GM21447 (cell line): ENCODE measurements around the gene R3HDML.
A peak's percentile ranks its signal among the peaks of the same experiment; 100 is the strongest.
"Not testable (repeated sequence)": the region's sequence is repeated elsewhere in the genome, so short reads cannot be mapped to it uniquely, and the experiment has no call there.

Source experiments
- ATAC-seq: cut with Tn5 transposase; IDR thresholded peaks from one replicate; pipeline ENCODE4 v1.9.1; 2021; ENCODE audit not compliant: unreplicated experiment

The R3HDML gene, protein sequence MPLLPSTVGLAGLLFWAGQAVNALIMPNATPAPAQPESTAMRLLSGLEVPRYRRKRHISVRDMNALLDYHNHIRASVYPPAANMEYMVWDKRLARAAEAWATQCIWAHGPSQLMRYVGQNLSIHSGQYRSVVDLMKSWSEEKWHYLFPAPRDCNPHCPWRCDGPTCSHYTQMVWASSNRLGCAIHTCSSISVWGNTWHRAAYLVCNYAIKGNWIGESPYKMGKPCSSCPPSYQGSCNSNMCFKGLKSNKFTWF

GRCh38 chr20:44336725-44337380 is at the start of gene R3HDML:
R3HDML (plus strand) TSS chr20:44337043; CDS start chr20:44337158, 115 bp downstream.
- no peak for ATAC-seq

GRCh38 chr20:44287272-44288097 is 49.4 kb upstream of the R3HDML start:
- no peak for ATAC-seq

- no peak for ATAC-seq
Measured at GRCh38 chr20:44288252-44288651, 48.6 kb upstream of the R3HDML start.

- ATAC-seq = no peak
Measured at GRCh38 chr20:44291754-44292153, 45.1 kb upstream of the R3HDML start.

GRCh38 chr20:44296011-44296410 is 40.8 kb upstream of the R3HDML start:
- no peak for ATAC-seq

DNA sequence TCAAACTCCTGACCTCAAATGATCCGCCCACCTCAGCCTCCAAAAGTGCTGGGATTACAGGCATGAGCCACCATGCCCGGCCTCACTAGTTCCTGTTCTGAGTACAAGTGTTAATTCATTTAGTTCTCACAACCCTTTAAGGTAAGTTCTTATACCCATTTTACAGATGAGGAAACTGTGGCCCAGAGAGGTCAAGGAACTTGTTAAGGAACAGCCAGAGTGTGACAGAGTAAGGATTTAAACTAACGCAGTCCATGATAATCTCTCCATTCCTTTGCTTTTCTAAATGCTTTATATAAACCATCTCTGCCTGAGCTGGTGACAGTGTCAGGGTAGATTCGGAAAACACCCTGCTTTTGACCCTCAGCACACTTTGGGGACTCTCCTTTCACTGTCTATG is 39.1 kb upstream of the R3HDML start:
- no peak for ATAC-seq

DNA sequence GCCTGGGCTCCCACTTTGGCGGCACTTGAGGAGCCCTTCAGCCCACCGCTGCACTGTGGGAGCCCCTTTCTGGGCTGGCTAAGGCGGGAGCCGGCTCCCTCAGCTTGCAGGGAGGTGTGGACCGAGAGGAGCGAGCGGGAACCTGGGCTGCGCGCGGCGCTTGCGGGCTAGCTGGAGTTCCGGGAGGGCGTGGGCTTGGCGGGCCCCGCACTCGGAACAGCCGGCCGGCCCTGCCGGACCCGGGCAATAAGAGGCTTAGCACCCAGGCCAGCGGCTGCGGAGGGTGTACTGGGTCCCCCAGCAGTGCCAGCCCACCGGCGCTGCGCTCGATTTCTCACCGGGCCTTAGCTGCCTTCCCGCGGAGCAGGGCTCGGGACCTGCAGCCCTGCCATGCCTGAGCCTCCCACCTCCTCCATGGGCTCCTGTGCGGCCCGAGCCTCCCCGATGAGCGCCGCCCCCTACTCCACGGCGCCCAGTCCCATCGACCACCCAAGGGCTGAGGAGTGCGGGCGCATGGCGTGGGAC is 37.8 kb upstream of the R3HDML start:
- ATAC-seq = not testable (repeated sequence)

DNA sequence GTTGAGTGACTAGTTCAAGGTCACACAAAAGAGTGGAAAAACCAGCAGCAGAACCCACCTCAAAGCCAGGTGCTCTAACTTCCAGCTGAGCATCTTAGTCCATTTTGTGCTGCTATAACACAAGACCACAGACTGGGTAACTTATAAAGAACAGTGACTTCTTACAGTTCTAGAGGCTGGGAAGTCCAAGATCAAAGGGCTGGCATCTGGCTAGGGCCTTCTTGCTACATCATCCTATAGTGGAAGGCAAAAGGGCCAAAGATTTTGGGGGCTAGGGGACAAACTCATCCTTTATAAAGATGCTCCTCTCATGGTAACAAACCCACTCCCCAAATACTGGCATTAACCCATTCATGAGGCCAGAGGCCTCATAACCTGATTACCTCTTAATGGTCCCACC is 35.6 kb upstream of the R3HDML start:
- ATAC-seq = no peak

- ATAC-seq = no peak
Measured at GRCh38 chr20:44302026-44302669, 34.7 kb upstream of the R3HDML start.

DNA sequence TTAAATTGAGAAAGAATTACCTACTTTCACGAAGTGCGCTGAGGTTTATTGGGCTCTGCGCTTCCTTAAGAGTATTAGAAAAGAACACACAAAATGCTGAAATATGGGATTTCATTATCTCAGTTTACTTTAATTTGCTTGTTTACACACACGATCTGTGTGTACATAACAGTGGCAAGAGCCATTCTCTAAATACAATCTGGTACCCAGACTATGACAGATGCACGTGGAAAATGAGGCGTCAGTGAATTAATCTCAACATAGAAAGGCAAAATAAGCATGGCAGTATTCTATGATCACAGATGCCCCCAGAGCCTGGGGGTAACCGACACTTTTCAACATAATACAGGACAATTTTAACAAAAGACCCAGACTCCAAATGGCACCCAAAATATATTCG is 34.1 kb upstream of the R3HDML start:
- ATAC-seq = no peak

DNA sequence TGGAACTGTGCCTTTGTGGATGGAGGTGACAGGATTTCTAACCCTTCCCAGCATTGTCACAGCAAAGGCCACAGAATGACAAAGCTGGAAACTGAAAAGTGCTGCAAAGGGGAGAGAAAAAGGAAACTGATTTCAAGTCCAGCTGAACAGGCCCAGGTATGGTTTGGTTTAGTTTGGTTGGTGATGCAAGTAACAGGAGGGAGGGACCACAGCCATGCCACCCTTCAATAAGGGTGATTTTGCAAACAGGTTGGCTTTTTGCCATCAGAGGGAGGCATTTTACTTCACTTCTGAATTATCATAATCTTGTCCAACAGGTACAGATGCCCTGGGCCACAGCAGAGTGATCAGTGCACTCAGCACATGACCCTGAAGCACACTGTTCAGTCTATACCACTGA is 32.5 kb upstream of the R3HDML start:
- no peak for ATAC-seq

DNA sequence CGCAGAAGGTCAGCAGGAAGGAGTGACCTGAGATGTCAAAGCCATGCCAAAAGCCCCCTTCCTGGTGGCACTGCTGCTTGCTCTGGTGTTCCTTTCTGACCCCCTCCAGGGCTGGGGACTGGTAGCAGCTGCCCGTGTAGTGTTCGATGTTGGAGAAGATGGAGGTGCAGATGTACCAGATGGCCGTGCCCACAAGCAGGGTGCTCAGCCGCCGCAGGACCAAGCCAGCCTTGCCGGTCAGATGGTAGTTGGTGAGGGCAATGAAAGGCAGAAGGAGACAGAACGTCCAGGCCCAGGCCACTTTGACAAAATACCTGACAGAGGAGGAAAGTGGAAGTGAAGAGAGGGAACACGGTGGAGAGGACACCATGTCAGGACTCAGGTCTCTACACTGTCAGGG is 29.9 kb upstream of the R3HDML start:
- ATAC-seq = no peak

GRCh38 chr20:44309763-44310663 is 26.8 kb upstream of the R3HDML start:
- no peak for ATAC-seq

DNA sequence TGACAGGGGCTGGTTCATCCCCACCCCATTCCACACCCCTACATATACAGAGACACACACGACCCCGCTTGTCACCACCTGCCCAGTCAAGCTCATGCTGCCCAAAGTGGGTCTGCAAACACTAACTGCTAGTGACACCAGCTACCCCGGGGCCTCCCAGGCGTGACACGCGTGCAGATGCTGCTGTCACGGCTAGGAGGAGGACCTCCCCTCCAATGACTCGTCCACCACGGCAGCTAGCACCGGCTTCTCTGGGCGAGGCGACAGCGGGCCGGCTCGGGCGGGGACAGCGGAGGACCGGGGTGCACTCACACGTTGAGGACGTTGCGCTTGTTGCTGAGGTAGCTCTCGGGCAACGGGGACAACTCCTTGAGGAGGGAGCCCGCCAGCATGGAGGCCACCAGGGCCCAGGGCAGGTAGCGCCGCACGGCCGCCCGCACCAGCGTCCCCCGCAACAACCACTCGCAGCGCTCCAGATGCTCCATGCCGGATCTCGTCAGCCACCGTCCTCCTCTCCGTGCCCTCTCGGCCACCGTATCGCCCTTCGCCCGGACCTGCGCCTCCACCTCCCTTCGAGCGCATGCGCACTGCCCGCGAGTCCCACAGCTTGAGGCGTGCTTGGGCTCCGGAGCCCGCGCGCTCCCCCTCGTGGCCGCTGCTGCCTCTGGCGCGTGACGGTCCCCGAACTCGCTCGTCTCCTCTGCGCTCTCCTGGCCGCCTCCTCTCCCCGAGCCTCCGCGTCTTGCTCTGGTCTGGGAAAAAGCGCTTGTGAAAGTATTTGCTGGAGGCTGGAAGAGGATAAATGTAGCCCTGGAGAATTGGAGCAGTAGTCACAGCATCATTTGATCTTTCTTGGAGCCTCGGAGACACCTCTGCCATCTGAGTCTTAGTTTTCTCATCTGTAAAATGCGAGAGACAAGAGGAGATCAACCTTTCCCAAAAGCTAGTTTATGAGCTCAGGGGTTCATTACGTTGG is 25.9 kb upstream of the R3HDML start, which contains the start of gene FITM2:
TSS of gene FITM2 (minus strand) at position 539 of the 976 bp plus-strand sequence. CDS start at position 485, 54 bp downstream.
- ATAC-seq = peak; percentile 84

GRCh38 chr20:44314870-44315269 is 22.0 kb upstream of the R3HDML start:
- ATAC-seq = no peak

GRCh38 chr20:44319839-44320422 is 16.9 kb upstream of the R3HDML start:
- no peak for ATAC-seq

DNA sequence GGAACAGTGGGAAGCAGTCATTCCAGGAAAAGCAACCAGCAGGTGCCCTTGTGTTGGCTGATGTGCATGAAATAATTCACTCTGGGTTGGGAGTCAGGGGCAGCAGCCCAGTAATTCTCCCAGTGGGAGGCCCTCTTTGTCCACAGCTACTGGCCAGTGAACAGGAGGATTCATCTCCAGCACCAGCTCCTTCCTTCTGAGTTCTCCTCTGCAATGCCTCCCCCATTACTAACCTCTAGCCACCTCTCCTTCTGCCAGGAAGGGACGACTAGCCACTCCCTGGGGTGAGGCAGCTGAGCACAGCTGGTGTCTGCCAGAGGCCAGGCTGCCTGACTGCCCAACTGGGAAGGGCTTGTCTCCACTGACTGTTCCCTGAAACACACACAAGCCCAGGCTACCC is 12.5 kb upstream of the R3HDML start:
- no peak for ATAC-seq

- ATAC-seq = no peak
Measured at GRCh38 chr20:44326391-44327159, 10.3 kb upstream of the R3HDML start.
